Measurements from ENCODE around the gene RHBDD2. TPM values are rescaled to one million over a fixed set of nuclear protein-coding genes. Genes with fewer than 3 reads are reported as not detected.
"Not testable (repeated sequence)": the region's sequence is repeated elsewhere in the genome, so short reads cannot be mapped to it uniquely, and the experiment has no call there.

RHBDD2 gene
- total RNA-seq, 1 experiment from 2014 or later, result 79.3 TPM

DNA sequence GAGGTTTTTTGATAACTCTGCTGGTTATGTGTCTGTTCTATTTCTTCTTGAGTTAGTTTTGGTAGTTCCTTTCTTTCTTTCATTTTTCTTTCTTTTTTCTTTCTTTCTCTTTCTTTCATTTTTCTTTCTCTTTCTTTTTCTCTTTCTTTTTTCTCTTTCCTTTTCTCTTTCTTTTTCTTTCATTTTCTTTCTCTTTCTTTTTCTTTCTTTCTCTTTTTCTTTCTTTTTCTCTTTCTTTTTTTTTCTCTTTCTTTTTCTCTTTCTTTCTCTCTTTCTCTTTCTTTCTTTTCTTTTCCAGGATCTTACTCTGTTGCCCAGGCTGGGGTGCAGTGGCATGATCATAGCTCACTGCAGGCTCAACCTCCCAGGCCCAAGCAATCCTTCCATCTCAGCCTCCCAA, 20.4 kb upstream of the RHBDD2 start:
- ChIA-PET CTCF (no interaction called here), POLR2A (no interaction called here)
- Histone ChIP-seq H3K27me3 (ENCODE audit: control insufficient read depth, insufficient read depth, low read length) (no peaks in the 10 kb centered on the region), H3K36me3 (ENCODE audit: control insufficient read depth, insufficient read depth, low read length) (no peaks in the 10 kb centered on the region), H3K4me1 (ENCODE audit: control insufficient read depth, insufficient read depth, low read length) (no peaks in the 10 kb centered on the region), H3K9me3 (ENCODE audit: control insufficient read depth, insufficient read depth, low read depth, low read length) (no peaks in the 10 kb centered on the region), H3K4me3 (ENCODE audit: low read depth in 2 of 2, low read length in 2 of 2) (no peak overlapping the region), H3K27ac (ENCODE audit: low read length) (no peak overlapping the region)
- no peak for DNase-seq (ENCODE audit: low read depth, low spot score)
- no TSS peak for BruUV-seq (replicated peaks)
- ATAC-seq, result no peak
- intact Hi-C loops (cut with micrococcal nuclease; ENCODE audit: unreplicated experiment), result no loop called here
- in situ Hi-C loops (cut with HindIII; ENCODE audit: low pct_unique_long_range_greater_than_20kb, low sequenced_read_pairs), result no loop called here
- TF ChIP-seq SIN3A (IDR thresholded peaks at IDR 0.05; ENCODE audit: borderline replicate concordance, insufficient read depth, low read depth, low read length), result no peak
- TF ChIP-seq, protein P1, sequence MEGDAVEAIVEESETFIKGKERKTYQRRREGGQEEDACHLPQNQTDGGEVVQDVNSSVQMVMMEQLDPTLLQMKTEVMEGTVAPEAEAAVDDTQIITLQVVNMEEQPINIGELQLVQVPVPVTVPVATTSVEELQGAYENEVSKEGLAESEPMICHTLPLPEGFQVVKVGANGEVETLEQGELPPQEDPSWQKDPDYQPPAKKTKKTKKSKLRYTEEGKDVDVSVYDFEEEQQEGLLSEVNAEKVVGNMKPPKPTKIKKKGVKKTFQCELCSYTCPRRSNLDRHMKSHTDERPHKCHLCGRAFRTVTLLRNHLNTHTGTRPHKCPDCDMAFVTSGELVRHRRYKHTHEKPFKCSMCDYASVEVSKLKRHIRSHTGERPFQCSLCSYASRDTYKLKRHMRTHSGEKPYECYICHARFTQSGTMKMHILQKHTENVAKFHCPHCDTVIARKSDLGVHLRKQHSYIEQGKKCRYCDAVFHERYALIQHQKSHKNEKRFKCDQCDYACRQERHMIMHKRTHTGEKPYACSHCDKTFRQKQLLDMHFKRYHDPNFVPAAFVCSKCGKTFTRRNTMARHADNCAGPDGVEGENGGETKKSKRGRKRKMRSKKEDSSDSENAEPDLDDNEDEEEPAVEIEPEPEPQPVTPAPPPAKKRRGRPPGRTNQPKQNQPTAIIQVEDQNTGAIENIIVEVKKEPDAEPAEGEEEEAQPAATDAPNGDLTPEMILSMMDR (IDR thresholded peaks at IDR 0.05), result no peak
- TF ChIP-seq POLR2AphosphoS5 (IDR thresholded peaks at IDR 0.05; ENCODE audit: low read depth, low read length), result no peak
- TF ChIP-seq TCF7L2 (IDR thresholded peaks at IDR 0.05; ENCODE audit: low read depth, low read length), result no peak
- TF ChIP-seq, protein P2, sequence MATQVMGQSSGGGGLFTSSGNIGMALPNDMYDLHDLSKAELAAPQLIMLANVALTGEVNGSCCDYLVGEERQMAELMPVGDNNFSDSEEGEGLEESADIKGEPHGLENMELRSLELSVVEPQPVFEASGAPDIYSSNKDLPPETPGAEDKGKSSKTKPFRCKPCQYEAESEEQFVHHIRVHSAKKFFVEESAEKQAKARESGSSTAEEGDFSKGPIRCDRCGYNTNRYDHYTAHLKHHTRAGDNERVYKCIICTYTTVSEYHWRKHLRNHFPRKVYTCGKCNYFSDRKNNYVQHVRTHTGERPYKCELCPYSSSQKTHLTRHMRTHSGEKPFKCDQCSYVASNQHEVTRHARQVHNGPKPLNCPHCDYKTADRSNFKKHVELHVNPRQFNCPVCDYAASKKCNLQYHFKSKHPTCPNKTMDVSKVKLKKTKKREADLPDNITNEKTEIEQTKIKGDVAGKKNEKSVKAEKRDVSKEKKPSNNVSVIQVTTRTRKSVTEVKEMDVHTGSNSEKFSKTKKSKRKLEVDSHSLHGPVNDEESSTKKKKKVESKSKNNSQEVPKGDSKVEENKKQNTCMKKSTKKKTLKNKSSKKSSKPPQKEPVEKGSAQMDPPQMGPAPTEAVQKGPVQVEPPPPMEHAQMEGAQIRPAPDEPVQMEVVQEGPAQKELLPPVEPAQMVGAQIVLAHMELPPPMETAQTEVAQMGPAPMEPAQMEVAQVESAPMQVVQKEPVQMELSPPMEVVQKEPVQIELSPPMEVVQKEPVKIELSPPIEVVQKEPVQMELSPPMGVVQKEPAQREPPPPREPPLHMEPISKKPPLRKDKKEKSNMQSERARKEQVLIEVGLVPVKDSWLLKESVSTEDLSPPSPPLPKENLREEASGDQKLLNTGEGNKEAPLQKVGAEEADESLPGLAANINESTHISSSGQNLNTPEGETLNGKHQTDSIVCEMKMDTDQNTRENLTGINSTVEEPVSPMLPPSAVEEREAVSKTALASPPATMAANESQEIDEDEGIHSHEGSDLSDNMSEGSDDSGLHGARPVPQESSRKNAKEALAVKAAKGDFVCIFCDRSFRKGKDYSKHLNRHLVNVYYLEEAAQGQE (IDR thresholded peaks at IDR 0.05; ENCODE audit: insufficient read depth in 1 of 2, low read depth in 2 of 2, low read length in 1 of 2), result no peak

DNA sequence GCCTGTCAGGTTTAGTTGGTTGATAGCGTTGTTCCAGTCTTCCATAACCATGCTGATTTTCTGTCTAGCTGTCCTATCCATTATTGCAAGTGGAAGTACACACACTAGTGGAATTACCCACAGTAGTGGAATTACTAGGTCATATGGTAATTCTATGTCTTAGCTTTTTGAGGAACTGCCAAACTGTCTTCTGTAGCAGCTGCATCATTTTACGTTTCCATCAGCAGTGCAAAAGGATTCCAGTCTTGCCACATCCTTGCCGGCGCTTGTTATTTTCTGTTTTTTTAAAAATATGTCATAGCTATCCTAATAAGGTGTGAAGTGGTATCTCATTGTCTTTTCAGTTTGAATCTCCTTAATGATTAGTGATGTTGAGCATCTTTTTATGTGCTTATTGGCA, 17.2 kb upstream of the RHBDD2 start:
- intact Hi-C loops (cut with micrococcal nuclease; ENCODE audit: unreplicated experiment) (no loop called here), in situ Hi-C loops (cut with HindIII; ENCODE audit: low pct_unique_long_range_greater_than_20kb, low sequenced_read_pairs) (no loop called here)
- BruUV-seq (replicated peaks), result no TSS peak
- Histone ChIP-seq H3K4me3 (ENCODE audit: low read depth in 2 of 2, low read length in 2 of 2) (no peak overlapping the region), H3K9me3 (ENCODE audit: control insufficient read depth, insufficient read depth, low read depth, low read length) (no peaks in the 10 kb centered on the region), H3K4me1 (ENCODE audit: control insufficient read depth, insufficient read depth, low read length) (0 out of 2 replicates have a peak, but pooled peaks cover 3% of the 10 kb centered on the region), H3K27me3 (ENCODE audit: control insufficient read depth, insufficient read depth, low read length) (no peaks in the 10 kb centered on the region), H3K36me3 (ENCODE audit: control insufficient read depth, insufficient read depth, low read length) (no peaks in the 10 kb centered on the region), H3K27ac (ENCODE audit: low read length) (no peak overlapping the region)
- ChIA-PET CTCF (interaction anchor here (0.6 kb wide), 1 partner anchor 231 kb away, joined by 3 read pairs; no protein-coding TSS in a partner anchor), POLR2A (no interaction called here)
- no peak for ATAC-seq
- DNase-seq (ENCODE audit: low read depth, low spot score), result no peak
- TF ChIP-seq TCF7L2 (IDR thresholded peaks at IDR 0.05; ENCODE audit: low read depth, low read length) (no peak), POLR2AphosphoS5 (IDR thresholded peaks at IDR 0.05; ENCODE audit: low read depth, low read length) (no peak), SIN3A (IDR thresholded peaks at IDR 0.05; ENCODE audit: borderline replicate concordance, insufficient read depth, low read depth, low read length) (no peak)
- TF ChIP-seq, protein P2 (IDR thresholded peaks at IDR 0.05; ENCODE audit: insufficient read depth in 1 of 2, low read depth in 2 of 2, low read length in 1 of 2), result no peak
- TF ChIP-seq, protein P1 (IDR thresholded peaks at IDR 0.05), result no peak

- POLR2A ChIA-PET; H3K9me3 ChIP-seq (ENCODE audit: control insufficient read depth, insufficient read depth, low read depth, low read length); in situ Hi-C loops (cut with HindIII; ENCODE audit: low pct_unique_long_range_greater_than_20kb, low sequenced_read_pairs); H3K36me3 ChIP-seq (ENCODE audit: control insufficient read depth, insufficient read depth, low read length); H3K4me3 ChIP-seq (ENCODE audit: low read depth in 2 of 2, low read length in 2 of 2); H3K27me3 ChIP-seq (ENCODE audit: control insufficient read depth, insufficient read depth, low read length); BruUV-seq (replicated peaks); H3K4me1 ChIP-seq (ENCODE audit: control insufficient read depth, insufficient read depth, low read length); H3K27ac ChIP-seq (ENCODE audit: low read length); DNase-seq (ENCODE audit: low read depth, low spot score); intact Hi-C loops (cut with micrococcal nuclease; ENCODE audit: unreplicated experiment); ATAC-seq: not testable (repeated sequence)
- CTCF ChIA-PET, result interaction anchor here (0.7 kb wide), 1 partner anchor 317 kb away, joined by 6 read pairs; no protein-coding TSS in a partner anchor
Measured at GRCh38 chr7:75864251-75864650, 14.6 kb upstream of the RHBDD2 start.
